ENCODE results near the gene HOXB6.

The HOXB6 gene

DNA sequence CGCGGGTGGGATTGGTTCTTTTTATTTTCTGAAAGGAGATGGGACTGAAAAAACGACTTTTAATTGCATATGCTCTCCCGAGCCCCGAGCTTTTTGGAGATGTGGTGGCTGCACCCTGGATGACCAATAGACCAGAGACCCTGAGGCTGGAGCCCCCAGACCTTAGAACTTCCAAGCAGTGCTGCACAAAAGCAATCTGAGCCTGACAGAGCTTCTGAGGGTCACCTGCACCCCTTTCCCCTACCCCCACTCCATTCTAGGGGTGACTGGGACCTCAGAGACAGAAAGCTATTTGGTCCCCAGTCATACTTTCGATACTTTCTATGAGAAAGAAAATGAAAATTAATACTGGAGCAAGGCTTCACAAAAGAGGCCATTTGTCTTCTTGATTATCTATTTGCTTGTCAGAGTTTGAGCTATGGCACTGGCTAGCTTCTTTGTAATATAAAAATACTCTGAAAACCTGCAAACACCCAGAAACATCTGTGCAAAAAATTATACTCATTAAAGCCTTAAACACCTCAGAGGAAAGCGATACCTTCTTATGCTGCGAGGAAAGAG, 30.2 kb downstream of the HOXB6 start:
- no peak overlapping the region for H3K27ac Mint-ChIP-seq
- H3K4me3 Mint-ChIP-seq: no peak overlapping the region
- peaks cover 3% of the 10 kb centered on the region for H3K27me3 Mint-ChIP-seq (ENCODE audit: low read depth, poor library complexity)
- peaks cover 62% of the 10 kb centered on the region for H3K36me3 Mint-ChIP-seq (ENCODE audit: low read depth)
- peaks cover 20% of the 10 kb centered on the region for H3K4me1 Mint-ChIP-seq
- TF ChIP-seq, protein P1, sequence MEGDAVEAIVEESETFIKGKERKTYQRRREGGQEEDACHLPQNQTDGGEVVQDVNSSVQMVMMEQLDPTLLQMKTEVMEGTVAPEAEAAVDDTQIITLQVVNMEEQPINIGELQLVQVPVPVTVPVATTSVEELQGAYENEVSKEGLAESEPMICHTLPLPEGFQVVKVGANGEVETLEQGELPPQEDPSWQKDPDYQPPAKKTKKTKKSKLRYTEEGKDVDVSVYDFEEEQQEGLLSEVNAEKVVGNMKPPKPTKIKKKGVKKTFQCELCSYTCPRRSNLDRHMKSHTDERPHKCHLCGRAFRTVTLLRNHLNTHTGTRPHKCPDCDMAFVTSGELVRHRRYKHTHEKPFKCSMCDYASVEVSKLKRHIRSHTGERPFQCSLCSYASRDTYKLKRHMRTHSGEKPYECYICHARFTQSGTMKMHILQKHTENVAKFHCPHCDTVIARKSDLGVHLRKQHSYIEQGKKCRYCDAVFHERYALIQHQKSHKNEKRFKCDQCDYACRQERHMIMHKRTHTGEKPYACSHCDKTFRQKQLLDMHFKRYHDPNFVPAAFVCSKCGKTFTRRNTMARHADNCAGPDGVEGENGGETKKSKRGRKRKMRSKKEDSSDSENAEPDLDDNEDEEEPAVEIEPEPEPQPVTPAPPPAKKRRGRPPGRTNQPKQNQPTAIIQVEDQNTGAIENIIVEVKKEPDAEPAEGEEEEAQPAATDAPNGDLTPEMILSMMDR (IDR thresholded peaks at IDR 0.05): no peak
- DNase-seq: no peak
- no peaks in the 10 kb centered on the region for H3K9me3 Mint-ChIP-seq

DNA sequence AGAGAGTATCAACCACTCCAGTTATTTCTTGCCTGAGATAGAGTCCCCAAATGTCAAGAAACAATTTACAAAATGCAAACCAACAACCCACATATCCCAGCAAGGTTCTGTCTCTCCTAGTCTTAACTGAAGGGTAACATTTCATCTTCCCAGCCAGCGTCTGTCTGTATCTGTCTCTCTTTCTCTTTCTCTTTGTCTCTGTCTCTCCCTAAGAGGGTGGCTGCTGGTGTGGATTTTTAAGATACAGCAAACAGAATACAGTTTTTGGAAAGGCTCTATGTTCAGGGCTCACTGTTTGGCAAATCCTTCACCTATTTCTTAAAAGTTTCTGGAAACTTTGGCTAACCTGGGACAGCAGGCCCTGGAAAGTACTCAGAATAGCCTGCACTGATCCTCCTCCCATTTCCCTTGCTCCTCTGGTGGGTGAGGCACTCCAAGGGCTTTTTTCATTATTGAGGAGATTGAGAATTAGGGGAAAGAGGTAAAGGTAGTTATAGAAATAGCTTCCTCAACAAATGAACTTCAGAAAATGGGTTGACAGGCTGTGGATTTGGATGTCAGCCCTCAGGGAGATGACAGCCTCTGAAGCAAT, 32.9 kb downstream of the HOXB6 start:
- Mint-ChIP-seq H3K27me3 (ENCODE audit: low read depth, poor library complexity) (no peaks in the 10 kb centered on the region), H3K36me3 (ENCODE audit: low read depth) (peaks cover 54% of the 10 kb centered on the region), H3K27ac (no peak overlapping the region), H3K4me3 (no peak overlapping the region), H3K9me3 (no peaks in the 10 kb centered on the region), H3K4me1 (peaks cover 3% of the 10 kb centered on the region)
- TF ChIP-seq, protein P1 (IDR thresholded peaks at IDR 0.05): no peak
- no peak for DNase-seq

DNA sequence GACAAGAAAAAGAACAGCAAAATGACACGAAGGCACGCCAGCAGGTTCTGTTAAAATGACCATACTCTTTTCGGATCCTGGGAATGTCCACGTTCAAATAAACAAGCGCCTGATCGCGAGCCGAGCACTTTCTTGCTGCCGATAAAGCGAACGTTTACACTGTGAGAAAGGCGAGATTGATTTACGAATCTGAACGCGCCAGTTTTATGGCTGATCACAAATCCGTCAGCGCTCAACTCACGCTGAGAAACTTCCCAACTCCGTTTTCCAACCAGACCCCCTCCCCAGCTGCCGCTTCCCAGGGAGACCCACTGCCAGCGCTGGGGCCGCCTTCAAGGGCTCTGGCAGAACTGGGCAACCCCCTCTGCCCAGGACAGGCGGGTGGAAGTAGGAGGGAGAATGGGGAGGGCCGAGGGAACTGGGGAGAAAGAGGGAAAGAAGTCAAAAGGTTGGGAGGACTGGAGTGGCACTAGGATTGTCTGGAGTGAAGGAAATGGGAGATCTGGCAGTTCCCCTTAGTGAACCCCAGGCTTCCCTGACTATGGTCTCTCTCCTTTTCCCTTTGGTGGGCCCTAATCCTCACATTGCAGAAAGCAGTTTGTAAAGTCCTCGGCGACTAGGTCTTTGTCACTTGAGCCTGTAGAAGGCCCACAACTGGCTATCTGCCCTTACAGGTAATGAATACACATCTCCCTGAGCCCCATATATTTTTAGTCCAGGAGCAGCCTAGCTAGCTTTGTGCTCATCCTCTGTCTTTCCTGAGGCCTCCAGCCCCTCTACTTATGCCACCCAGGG, 33.6 kb downstream of the HOXB6 start:
- Mint-ChIP-seq H3K4me1 (no peaks in the 10 kb centered on the region), H3K27me3 (ENCODE audit: low read depth, poor library complexity) (no peaks in the 10 kb centered on the region), H3K9me3 (no peaks in the 10 kb centered on the region), H3K27ac (no peak overlapping the region), H3K36me3 (ENCODE audit: low read depth) (peaks cover 51% of the 10 kb centered on the region), H3K4me3 (no peak overlapping the region)
- TF ChIP-seq, protein P1 (IDR thresholded peaks at IDR 0.05): no peak
- DNase-seq: peak; percentile 74

DNA sequence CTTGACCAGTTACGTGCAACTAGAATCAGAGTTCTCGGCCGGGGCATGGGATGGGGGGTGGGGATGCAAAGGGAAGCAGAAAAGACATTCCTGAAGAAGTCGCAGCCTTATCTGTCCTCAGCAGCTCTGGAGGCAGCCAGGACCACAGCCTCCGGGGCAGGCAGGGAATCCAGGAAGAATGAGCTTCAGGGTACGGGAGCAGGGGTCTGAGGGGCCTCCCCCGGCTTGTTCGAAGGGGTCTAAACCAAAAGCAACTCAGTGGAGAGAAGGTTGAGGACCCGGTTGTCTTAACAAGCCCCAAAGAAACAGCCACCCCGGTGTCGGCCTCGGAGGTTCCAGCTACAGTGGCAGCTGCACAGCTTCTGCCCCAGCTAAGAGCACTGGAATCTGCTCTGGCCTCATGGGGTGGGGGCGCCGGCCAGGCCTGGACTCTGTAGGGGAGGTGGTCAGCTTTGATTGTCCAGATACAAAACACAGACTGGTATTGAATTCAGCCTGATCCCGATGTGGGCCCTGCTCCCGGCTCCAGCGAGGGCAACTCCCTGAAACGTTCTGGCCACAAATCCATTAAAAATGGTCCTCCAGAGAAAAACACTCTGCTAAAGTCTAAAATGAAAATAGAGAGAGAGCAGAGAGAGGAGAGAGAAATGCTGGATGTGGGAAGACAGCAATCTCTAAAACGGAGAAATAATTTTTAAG, 34.3 kb downstream of the HOXB6 start:
- Mint-ChIP-seq H3K36me3 (ENCODE audit: low read depth) (peaks cover 44% of the 10 kb centered on the region), H3K27ac (no peak overlapping the region), H3K27me3 (ENCODE audit: low read depth, poor library complexity) (no peaks in the 10 kb centered on the region), H3K4me3 (no peak overlapping the region), H3K4me1 (no peaks in the 10 kb centered on the region), H3K9me3 (no peaks in the 10 kb centered on the region)
- no peak for DNase-seq
- TF ChIP-seq, protein P1 (IDR thresholded peaks at IDR 0.05): no peak

DNA sequence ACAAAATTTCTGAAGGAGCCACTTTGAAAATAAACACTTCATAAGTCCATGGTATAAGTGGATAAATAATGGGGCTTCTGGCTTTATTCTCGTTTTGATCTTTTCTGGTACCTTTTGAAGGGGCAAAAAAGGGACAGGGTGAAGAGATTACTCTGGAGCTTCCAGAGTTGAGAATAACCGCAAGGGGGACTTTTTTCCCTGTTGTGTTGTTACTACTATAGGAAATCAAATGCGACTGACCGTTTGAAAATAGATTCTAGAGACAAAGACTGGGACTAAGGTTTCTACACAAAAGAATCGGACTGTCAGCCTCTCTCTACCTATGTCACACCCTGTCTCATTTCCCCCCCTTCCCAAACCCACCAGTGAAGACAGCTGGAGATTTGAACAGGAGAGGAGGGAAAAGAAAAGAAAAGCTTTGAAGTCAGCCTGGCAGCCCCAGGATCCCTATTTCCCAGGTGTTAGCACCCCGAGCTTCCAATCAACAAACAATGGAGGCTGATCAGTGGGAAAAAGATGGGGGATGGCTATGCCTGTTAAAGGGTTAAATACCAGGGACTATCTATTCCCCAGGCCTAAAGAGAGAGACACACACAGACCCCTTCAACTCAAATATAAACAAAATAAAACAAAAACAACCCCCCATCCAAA, 35.0 kb downstream of the HOXB6 start:
- TF ChIP-seq, protein P1 (IDR thresholded peaks at IDR 0.05): no peak
- no peaks in the 10 kb centered on the region for H3K27me3 Mint-ChIP-seq (ENCODE audit: low read depth, poor library complexity)
- no peaks in the 10 kb centered on the region for H3K4me1 Mint-ChIP-seq
- H3K4me3 Mint-ChIP-seq: no peak overlapping the region
- no peak for DNase-seq
- H3K36me3 Mint-ChIP-seq (ENCODE audit: low read depth): peaks cover 38% of the 10 kb centered on the region
- H3K9me3 Mint-ChIP-seq: no peaks in the 10 kb centered on the region
- no peak overlapping the region for H3K27ac Mint-ChIP-seq

All from nephron progenitor cell (in vitro differentiated cells).